HG02678 (cell line): Measurements from ENCODE around the gene TSTD1.
"Not testable (repeated sequence)": the region's sequence is repeated elsewhere in the genome, so short reads cannot be mapped to it uniquely, and the experiment has no call there.

Source experiments
- ATAC-seq: cut with Tn5 transposase; IDR thresholded peaks from one replicate; pipeline ENCODE4 v1.9.1; 2021; ENCODE audit warnings: mild to moderate bottlenecking, moderate library complexity; ENCODE audit not compliant: unreplicated experiment

TSTD1 gene

DNA sequence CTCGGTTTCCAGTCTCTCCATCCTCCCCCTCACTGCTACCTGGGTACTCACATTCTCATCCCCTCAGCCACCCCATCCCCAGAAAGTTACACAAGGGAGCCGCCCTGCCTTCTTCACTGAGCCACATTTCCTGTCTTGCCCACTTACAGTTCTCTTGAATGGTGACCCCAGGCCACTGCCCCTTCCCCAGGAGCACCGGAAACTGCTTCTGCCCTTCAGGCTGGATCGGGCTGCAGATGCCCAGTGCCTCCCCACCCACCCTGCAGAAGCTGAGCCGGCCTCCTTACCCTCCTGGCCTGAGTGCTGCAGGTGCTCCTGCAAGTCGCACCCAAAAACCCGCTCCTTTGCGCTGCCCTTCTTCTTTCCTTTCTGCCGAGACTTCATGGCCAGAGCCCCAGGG lies 30.5 kb upstream of the TSTD1 start:
- no peak for ATAC-seq

DNA sequence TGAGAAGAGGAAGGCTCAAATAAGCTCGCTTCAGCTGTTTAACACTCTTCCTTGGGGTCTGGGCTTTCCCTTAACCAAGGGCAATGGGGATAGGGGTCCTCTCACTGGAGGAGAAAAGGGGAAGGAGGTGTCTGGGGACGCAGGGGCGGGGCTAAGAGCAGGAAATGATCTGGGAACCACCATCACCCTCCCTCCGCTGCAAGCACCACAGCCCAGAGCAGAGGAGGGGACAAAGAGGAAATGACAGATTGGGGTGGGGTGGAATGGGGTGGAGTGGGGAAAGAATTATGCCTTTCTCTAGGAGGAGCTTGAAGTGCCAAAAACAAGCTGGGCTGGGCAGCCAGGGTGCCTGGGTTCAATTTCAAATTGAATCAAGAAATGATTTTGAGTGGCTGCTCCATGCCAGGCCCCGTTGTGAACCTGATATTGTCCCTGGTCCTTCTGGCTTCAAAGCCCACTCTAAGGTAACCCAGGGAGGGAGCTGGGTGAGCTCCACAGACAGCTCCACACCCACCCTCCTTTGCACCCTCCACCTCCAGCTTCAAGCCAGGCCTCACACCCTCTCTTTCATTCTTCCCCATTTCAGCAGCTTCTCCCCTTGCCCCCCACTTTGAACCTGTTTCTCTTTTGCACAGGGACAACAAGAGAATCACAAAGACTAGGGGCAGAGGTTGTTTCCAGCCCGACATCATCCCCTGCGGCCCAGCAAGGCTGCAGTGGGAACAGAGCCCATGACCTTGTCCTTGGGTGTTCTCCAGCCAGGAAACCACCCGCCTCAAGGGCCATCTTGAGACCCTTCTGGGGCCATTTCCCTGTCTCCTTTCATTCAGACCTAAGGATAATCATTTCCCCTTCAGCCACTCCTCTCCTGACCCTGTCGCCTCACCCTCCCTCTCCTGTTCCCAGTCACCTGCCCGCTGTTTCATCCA lies 29.8 kb upstream of the TSTD1 start:
- peak; percentile 60 for ATAC-seq

DNA sequence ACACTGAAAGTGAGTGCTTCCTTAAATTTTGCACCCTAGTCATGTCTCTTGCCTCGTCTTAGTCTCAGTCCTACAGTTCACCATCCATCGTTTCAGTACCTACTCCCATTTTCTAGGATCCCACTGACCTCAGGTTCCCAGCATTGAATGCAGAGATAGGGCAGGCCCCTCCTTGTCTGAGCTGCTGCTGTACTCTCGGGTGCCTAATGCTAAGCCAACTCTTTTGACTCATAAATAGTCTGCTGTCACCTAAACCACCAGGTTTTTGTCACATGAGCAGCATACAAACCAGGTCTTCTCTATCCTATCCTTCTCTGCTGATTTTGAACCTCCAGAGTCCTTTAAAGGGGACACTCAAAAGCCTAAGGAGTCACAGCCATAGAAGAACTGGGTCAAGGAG lies 27.9 kb upstream of the TSTD1 start:
- no peak for ATAC-seq

DNA sequence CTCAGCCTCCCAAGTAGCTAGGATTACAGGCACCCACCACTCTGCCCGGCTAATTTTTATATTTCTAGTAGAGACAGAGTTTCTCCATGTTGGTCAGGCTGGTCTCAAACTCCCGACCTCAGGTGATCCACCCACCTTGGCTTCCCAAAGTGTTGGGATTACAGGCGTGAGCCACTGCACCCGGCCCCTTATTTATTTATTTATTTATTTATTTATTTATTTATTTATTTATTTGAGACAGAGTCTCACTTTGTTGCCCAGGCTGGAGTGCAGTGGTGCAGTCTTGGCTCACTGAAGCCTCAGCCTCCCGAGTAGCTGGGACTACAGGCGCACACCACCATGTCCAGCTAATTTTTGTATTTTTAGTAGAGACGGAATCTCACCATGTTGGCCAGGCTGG lies 26.9 kb upstream of the TSTD1 start:
- ATAC-seq: not testable (repeated sequence)

DNA sequence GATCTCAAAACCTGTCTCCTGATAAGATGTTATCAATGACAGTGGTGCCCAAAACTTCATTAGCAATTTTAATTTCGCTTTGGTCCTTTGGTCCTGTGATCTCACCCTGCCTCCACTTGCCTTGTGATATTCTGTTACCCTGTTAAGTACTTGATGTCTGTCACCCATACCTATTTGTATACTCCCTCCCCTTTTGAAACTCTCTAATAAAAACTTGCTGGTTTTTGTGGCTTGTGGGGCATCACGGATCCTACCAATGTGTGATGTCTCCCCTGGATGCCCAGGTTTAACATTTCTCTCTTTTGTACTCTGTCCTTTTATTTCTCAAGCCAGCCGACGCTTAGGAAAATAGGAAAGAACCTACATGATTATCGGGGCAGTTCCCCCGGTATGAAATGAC lies 25.2 kb upstream of the TSTD1 start:
- not testable (repeated sequence) for ATAC-seq

DNA sequence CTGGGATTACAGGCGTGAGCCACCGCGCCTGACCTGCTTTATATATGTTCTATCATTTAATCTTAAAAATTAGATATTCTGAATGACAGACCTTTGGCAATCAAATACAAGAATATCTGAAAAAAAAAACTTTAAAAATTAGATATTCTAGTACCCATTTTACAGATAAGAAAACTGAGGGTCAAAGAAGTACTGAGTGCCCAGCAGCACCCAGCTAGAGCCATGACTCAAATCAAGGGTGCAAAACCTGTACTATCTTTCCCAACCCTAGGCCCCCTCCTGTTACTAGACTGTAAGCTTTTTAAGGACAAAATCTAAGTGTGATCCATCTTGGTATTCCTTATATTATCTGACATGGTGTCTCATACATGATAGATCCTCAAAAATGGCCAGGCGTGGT lies 22.7 kb upstream of the TSTD1 start:
- no peak for ATAC-seq

DNA sequence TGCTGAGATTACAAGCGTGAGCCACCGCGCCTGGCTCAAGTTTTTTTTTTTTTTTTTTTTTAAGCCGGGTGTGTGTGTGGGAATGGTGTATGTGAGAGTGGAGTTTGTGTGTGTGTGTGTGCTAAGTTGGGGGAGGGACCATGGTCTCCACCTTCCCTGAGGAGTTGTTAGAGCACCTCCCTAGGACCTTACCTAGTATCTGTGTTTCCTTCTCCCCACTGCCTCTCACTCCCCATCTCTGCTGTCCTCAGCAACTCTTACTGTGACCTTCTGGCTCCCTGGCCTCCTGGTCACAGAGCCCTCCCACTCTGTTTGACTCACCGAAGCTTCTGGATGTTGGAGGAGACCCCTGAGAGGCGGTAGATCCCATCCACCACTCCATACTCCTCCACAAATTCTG lies 20.5 kb upstream of the TSTD1 start:
- ATAC-seq: no peak

DNA sequence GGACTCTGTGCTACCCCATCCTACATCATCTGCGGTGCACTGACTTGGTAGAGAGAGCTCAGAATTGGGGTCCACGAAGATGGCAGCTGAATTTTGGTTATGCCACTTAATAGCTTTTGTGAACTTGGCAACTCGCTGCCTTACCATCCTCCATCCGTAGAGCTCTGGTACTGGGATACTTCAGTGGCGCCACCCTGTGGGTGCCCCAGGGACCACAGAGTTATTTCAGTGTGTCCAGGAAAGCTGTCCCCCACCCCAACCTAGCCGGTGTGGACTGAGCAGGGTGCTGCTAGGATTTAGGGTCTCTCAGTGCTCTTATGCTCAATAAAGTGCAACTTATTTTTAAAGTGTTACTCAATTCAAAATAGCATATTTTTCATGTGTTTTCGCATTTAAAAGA lies 16.0 kb upstream of the TSTD1 start:
- no peak for ATAC-seq

DNA sequence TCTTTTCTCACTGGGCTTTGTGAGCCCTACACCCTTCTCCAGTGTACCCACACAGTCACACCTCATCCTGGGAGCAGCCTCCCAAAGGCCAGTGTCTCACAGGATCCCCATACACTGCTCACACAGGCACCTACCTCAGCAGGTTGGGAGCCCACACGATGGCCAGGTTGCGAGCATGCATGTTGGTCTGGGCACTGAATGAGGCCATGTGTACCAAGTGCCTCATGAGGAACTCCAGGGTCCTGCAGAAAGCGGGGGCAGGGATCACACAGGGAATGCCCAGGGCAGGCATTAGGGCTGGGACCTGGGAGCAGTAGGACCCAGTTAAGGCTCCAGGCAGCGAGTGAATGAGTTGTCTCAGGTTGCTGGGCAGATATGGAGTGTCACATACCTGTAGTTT lies 15.5 kb upstream of the TSTD1 start:
- ATAC-seq: no peak

DNA sequence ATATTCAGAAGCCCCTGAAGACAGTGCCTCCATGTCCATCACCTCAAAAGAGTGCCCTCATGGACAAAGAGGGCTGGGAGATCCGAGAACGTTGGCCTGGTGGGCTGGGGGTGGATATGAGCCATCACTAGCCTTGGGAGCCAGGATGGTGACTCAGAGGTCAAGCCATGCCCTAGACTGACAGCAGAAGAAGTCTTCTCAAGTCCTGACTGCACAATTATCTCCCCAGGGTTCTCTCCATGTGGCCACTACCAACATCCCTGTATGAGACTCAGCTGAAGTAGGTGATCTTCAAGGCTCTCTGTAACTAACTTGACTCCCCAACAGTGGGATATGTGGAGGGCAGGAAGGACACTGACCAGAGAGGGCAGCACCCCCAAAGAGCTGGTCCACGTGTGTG lies 14.1 kb upstream of the TSTD1 start:
- ATAC-seq: no peak

DNA sequence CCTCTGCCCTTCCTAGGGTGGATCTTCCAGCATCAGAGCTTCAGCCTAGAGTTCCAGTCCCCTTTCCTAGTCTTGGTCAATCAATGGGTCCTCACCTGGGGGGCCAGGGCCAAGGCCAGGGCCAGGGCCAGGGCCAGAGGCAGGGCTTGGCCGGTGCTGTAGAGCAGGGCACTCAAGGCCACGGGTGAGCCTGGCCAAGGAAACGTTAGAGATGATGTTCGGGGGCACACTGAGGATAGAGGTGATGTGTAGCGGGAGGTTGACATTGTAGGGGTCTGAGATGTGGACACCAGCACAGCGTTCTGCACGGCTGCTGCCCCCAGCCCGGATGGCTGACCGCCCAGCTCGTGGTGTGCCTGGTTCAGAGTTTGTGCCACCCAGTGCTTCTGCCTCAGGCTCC lies 12.5 kb upstream of the TSTD1 start:
- no peak for ATAC-seq

DNA sequence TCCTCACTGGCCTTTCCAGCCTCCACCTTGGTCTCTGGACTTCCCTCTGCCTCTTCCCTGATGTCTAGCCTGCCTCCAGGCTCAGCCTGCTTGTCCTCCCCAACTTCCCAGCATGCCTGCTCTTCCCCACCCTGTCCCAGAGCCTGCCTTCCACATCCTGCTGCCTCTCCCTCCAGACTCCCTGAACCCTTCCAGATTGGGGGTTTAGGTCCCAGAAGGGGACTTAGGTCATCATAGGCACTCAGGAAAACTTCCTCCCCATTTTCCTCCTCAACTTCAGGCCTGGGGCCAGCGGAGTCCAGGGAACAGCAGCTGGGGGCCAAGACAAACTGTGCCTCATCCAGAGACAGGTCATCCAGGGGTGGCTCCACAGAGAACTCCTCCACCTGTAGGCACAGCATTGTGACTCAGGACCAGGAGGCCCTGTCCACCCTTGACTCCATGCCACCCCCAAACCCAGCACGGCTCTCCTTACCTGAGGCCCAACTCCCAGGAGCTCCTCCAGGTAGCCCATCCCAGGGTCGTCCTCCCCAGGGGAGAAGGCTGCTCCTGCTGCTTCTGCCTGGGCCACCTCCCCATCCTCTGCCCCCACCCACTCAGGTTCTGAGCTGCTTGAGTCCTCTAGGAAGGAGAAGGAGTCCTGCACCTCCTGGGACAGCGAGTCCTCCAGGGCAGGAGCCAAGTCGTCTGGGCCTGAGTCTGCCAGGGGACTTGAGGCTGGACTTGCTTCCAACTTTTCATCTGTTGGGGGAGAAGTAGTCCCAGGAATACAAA lies 10.4 kb upstream of the TSTD1 start:
- ATAC-seq: no peak

DNA sequence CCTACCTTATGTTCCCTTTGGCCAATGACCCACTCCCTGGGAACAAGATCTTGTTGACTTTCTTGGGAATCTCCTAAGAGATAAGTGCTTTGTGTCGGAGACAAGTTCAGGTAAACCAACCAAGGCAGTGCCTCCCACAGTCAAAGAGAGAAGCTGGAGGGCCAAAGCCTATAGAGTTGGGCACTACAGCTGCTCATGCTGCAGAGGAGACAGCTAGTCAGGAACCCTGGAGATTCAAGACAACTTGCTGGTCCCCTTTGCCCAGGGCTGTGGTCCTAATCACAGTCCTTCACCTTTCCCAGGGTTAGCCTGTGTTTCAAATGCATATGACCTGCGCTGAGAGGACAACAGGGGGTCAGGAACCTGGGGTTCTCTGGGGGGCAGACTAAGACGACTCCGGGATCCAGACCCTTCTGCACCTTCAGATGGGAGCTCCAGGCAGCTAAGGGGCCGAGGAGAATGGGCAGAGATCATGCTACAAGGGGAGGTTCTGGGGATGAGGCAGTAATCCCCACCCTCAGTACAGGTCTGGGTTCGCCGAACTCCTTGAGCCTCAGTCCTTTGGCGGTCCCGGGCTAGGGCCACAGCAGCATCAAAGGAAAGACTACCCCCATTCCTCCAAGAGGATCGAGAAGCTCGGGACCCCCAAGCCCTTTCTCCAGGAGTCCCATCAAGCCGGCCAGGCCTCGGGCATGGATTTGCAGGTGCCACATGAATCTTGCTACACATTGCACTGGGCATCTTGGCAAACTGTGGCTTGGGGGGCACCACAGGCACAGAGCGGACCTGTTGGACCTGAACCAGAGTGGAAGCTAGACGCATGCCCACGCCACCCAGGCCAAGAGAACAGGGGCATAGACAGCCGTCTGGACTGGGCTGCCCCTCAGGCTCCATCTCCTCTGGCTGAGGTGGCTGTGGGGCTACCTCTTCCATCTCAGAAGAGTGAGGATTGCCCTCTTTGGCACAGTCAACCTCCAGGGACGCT lies 9.0 kb upstream of the TSTD1 start:
- ATAC-seq: no peak

DNA sequence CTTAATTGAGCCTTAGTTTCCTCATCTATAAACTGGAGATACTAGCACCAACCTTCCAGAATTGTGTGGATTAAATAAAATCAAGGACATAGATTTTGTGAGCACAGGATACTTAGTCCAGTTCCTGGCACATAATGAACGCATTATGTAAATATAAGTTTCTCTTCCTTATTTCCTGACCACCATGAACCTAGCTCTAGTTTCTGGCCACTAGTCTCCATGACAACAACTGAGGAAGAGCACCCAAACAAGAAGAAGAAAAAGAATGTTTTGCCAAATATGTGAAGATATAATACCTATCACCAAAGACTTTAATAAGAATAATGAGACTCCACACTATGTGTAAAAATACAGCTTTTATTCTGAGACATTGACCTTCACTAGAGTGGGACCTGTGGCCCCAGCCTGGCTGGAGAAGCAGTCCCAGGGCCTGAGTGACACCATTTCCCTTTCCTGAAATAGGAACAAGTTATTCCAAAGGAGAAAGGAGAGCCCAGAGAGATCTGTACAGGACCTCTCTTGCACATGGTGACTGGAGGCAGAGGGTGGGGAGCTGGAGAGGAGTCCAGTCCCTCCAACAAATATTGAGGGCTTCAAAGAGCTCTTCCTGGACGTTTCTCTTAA lies 8.0 kb upstream of the TSTD1 start:
- peak; percentile 37 for ATAC-seq

DNA sequence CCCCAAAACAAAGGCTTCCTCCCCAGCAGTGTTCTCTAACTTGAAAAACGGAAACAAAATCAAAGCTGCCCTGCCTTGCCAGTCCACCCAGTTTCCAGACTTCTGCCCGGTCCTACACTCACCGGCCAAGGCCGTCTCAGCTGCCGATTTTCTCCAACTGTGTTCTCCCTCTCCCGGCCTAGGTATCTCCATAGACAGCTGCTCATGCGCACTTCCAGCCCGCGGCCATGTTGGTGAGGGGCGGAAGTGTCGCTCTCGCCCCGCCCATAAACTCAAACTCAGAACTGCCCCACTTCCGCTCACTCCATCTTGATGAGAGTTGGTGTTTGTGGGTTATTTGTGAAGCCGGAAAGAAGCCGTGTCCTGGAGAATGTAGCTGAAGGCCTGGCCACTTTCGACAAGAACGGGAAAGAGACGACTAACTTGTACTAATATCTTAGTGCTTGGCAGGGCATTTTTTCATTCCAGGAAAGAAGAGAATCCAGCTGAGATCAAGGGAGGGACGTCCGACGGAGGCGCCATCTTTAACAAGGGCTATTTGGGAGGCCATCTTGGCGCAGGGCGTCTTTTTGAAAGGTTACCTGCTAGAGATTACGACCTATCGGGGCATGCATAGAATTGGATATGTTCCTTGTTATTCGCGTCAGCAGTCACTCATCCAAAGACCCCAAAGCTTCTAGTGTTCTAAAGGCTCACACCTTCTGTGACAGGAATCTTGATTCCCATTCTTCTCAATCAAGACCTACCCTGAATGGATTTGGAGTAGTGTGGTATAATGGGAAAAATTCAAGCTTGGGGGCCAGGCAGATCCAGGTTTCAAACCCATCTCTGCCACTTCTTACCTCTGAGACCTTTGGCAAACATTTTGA lies 7.2 kb upstream of the TSTD1 start, which contains the start of gene USF1:
Gene USF1 (minus strand): TSS at position 242 of the 869 bp plus-strand sequence. CDS start 2,702 bp downstream, outside the sequence.
- peak; percentile 64 for ATAC-seq

DNA sequence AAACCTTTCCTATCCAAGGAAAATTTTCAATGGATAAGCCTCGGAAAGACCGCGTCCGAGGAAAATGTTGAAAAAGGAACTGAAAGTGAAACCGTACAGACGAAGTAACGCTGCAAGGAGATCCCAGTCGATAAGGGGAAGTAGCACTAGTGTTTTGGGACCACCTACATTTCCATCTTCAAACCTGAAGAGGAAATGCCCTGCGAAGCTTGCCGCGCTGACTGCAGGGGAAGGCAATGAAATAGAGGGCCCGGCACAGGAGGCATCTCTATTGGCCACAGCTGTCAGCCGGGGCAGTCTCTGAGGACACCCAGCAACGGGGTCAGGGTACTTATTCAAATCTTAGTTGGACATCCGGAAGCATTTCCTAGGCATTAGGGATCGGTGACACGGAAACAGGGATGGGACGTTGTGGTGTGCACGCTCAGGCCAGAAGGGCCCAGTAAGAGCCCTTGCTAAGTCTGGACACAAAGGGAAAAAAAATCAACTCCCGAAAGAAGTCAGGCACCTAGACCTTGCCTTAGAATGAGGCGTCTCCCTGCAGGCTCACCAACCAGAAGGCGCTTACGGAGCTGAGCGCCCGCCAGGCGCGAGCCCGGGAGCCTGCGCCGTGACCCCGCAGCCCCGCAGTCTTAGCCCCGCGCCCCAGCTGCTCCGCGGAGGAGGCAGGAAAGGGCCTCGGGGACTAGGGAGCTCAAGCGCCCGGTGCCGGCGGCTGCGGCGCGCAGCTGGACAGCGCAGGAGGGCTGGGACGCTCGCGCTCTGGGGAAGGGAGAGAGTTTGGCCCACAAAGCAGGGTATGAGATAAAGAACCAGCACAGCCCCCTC lies 6.4 kb upstream of the TSTD1 start:
- peak; percentile 47 for ATAC-seq

DNA sequence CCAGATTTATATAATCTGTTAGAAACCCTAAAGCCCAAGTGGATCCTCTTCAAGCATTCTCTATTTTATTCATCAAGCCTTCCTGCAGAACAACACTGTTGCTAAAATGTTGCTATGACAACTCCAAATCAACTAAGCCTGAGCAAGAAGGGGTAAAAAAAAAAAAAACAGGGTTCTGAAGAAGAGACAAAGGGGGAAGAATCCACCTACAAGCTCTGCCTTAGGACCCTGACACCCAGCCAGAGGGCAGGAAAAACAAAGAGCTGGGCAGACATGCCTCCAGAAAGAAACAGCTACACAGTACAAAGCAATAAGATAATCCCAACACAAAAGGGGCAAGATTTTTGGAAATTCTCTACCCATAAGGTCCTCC lies 5.8 kb upstream of the TSTD1 start:
- no peak for ATAC-seq

DNA sequence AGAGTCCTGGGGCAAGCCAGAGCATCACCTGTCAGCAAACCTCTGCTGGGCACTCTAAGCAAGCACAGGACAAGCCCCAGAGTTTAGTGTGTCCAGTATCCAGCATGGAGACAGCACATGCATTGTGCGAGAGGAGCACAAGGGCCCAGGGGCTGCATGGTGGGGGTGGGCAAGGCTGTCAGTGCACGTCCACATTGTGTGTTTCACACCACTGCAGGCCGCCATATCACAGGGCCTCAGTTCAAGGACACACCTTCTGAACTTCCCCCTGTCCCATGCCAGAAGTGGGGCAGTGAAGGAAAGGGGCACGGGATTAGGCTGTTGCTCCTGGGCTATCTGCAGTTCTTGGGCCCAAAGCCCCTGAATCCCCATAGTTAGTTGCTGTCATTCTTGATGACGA lies 782 bp upstream of the TSTD1 start:
- no peak for ATAC-seq

DNA sequence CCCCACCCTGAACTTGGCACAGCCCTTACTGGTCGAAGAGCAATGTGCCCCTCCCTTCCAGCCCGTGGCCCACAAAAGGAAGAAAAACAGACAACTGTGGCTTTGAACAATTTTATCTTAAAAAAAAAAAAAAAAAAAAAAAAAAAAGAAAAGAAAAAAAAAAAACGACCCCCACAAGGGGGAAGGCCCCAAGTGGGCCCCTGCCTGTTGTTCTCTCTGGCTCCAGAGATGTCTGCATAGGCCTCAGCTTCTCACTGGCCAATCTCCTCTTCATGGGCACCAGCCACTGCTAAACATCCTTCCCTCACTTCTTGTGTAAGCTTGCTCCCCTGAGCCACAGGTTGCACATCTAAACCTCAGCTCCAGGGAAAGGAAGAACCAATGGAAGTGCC lies 386 bp upstream of the TSTD1 start:
- no peak for ATAC-seq
